Panc1 (cell line): ENCODE results near the gene C15orf62. TPM values are rescaled to one million over a fixed set of nuclear protein-coding genes. Genes with fewer than 3 reads are reported as not detected.

Source experiments
- ATAC-seq: fragments of 200-7000 bp; cut with Tn5 transposase; 2 replicates; pipeline ENCODE4 v1.9.1; 2020; ENCODE audit warnings: mild to moderate bottlenecking, moderate library complexity
- BruUV-seq: library from RNA; stranded (reverse); fragments of 400-500 nt; replicated peaks from 2 replicates; lab custom pipeline; 2021; lab: Mats Ljungman, UMichigan
- CTCF ChIA-PET: fragments of 300-600 bp; sonication (Branson Sonifier 250); formaldehyde crosslinking; loops from one replicate; lab custom pipeline; 2022; ENCODE audit warnings: antibody characterized with exemption; lab: Charles Lee
- POLR2A ChIA-PET: fragments of 300-600 bp; sonication (Branson Sonifier 250); formaldehyde crosslinking; loops from one replicate; lab custom pipeline; 2022; ENCODE audit warnings: antibody characterized with exemption; lab: Charles Lee
- DNase-seq: peaks from one replicate; pipeline ENCODE4 v3.0.0-alpha.2; 2010; ENCODE audit warnings: low read depth, low spot score
- H3K27ac ChIP-seq: 2 replicates; pipeline ENCODE4 v1.5.1; 2011; ENCODE audit warnings: mild to moderate bottlenecking, low read length, inconsistent platforms
- H3K27me3 ChIP-seq: fragments of 200-500 bp; sonication (Bioruptor generic); 2 replicates; pipeline ENCODE4 v1.6.0; 2014; ENCODE audit warnings: low read length, inconsistent platforms; ENCODE audit not compliant: control insufficient read depth, insufficient read depth
- H3K36me3 ChIP-seq: fragments of 200-500 bp; sonication (Bioruptor generic); 2 replicates; pipeline ENCODE4 v1.5.1; 2014; ENCODE audit warnings: inconsistent platforms, mild to moderate bottlenecking, low read length, moderate library complexity; ENCODE audit not compliant: control insufficient read depth, insufficient read depth
- H3K4me1 ChIP-seq: 2 replicates; pipeline ENCODE4 v1.5.1; 2011; ENCODE audit warnings: inconsistent platforms, mild to moderate bottlenecking, low read length, moderate library complexity; ENCODE audit not compliant: control insufficient read depth, insufficient read depth
- H3K4me3 ChIP-seq, 2 experiments: 2 replicates each; pipeline ENCODE4 v1.5.1; 2011 to 2012; ENCODE audit warnings: low read depth in 2 of 2, low read length in 2 of 2, mild to moderate bottlenecking in 2 of 2, inconsistent platforms in 1 of 2, moderate library complexity in 1 of 2
- H3K9me3 ChIP-seq: fragments of 200-500 bp; sonication (Bioruptor generic); 2 replicates; pipeline ENCODE4 v1.5.1; 2014; ENCODE audit warnings: low read depth, mild to moderate bottlenecking, inconsistent platforms, low read length, moderate library complexity; ENCODE audit not compliant: control insufficient read depth, insufficient read depth
- POLR2AphosphoS5 ChIP-seq: IDR thresholded peaks from 2 replicates; pipeline ENCODE4 v1.6.1; 2012; ENCODE audit warnings: mild to moderate bottlenecking, low read depth, low read length, moderate library complexity
- SIN3A ChIP-seq: IDR thresholded peaks from 2 replicates; pipeline ENCODE4 v1.6.1; 2012; ENCODE audit warnings: low read depth, mild to moderate bottlenecking, low read length, moderate library complexity, borderline replicate concordance; ENCODE audit not compliant: insufficient read depth
- TCF7L2 ChIP-seq: IDR thresholded peaks from 2 replicates; pipeline ENCODE4 v1.6.1; 2011; ENCODE audit warnings: mild to moderate bottlenecking, low read depth, low read length, inconsistent platforms
- in situ Hi-C: cut with HindIII; loops from 2 replicates; pipeline ENCODE4 v1.10.0; 2016; ENCODE audit warnings: low sequenced_read_pairs, low pct_unique_long_range_greater_than_20kb
- intact Hi-C: fragments of 100-400 bp; cut with micrococcal nuclease; formaldehyde crosslinking; loops from one replicate; pipeline ENCODE4 v1.10.0; 2022; ENCODE audit not compliant: unreplicated experiment
- total RNA-seq: library from RNA; stranded (reverse); gene quantifications from one replicate; pipeline ENCODE4 v1.2.1, GENCODE V29; 2021; ENCODE audit not compliant: unreplicated experiment
- TF ChIP-seq, protein P1 (sequence below), 2 experiments: IDR thresholded peaks; 2 replicates each; pipeline ENCODE4 v1.6.1; 2011 to 2012; ENCODE audit warnings: low read depth in 2 of 2, control low read depth in 1 of 2, low read length in 1 of 2, mild to moderate bottlenecking in 1 of 2, moderate library complexity in 1 of 2; ENCODE audit not compliant: insufficient read depth in 1 of 2
- TF ChIP-seq, protein P2 (sequence below): fragments of 450-650 bp; IDR thresholded peaks from 2 replicates; pipeline ENCODE4 v1.5.1; 2017; ENCODE audit warnings: mild to moderate bottlenecking

C15orf62 gene
- total RNA-seq, 1 experiment from 2014 or later, result 0.33 TPM

DNA sequence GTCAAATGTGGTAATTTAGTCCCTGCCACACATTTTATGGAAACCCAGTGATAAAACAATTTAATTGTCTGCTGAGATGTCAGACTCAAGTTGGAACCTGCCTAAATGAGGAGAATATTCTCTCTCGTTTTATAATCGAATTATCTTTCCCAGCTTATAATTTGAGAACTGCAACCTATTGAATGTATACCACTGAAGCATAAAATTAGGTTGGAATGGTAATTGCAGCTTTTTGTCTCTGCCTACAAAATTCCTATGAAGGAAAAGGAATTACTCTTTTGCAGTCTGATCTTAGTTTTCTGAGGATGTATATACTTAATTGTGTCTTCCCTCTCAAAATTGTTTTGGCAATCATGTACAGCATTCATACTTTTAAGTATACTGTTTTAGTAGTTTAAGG, 45.9 kb upstream of the C15orf62 start:
- in situ Hi-C loops, result no loop called here

DNA sequence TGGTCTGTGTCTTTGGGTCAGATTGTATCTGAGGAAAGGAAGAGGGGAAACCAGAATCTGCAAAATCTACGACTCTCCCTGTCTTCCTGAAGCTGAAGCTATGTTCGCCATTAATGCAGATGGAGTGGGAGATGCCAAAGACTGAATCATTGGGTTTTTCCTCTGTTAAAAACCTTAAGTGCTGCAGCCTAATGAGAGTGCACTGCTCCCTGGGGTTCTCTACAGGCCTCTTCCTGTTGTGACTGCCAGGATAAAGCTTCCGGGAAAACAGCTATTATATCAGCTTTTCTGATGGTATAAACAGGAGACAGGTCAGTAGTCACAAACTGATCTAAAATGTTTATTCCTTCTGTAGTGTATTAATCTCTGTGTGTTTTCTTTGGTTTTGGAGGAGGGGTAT, 38.7 kb upstream of the C15orf62 start:
- ChIA-PET CTCF (no interaction called here), POLR2A (no interaction called here)
- ATAC-seq, result no peak
- intact Hi-C loops (no loop called here), in situ Hi-C loops (no loop called here)
- peaks cover 5% of the 10 kb centered on the region; the same call in 1 of the 2 replicates for H3K36me3 ChIP-seq
- H3K4me3 ChIP-seq, result no peak overlapping the region
- H3K4me1 ChIP-seq, result no peaks in the 10 kb centered on the region
- no peaks in the 10 kb centered on the region for H3K9me3 ChIP-seq
- no peak for DNase-seq
- no peak overlapping the region for H3K27ac ChIP-seq
- TF ChIP-seq TCF7L2 (no peak), POLR2AphosphoS5 (no peak)
- TF ChIP-seq, protein P1, sequence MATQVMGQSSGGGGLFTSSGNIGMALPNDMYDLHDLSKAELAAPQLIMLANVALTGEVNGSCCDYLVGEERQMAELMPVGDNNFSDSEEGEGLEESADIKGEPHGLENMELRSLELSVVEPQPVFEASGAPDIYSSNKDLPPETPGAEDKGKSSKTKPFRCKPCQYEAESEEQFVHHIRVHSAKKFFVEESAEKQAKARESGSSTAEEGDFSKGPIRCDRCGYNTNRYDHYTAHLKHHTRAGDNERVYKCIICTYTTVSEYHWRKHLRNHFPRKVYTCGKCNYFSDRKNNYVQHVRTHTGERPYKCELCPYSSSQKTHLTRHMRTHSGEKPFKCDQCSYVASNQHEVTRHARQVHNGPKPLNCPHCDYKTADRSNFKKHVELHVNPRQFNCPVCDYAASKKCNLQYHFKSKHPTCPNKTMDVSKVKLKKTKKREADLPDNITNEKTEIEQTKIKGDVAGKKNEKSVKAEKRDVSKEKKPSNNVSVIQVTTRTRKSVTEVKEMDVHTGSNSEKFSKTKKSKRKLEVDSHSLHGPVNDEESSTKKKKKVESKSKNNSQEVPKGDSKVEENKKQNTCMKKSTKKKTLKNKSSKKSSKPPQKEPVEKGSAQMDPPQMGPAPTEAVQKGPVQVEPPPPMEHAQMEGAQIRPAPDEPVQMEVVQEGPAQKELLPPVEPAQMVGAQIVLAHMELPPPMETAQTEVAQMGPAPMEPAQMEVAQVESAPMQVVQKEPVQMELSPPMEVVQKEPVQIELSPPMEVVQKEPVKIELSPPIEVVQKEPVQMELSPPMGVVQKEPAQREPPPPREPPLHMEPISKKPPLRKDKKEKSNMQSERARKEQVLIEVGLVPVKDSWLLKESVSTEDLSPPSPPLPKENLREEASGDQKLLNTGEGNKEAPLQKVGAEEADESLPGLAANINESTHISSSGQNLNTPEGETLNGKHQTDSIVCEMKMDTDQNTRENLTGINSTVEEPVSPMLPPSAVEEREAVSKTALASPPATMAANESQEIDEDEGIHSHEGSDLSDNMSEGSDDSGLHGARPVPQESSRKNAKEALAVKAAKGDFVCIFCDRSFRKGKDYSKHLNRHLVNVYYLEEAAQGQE (IDR thresholded peaks at IDR 0.05; ENCODE audit: insufficient read depth in 1 of 2, low read depth in 2 of 2, low read length in 1 of 2), result no peak
- BruUV-seq, result no TSS peak
- no peaks in the 10 kb centered on the region for H3K27me3 ChIP-seq

More for the DNA sequence above, 45.9 kb upstream of the C15orf62 start:
- TF ChIP-seq TCF7L2, result no peak
- TF ChIP-seq SIN3A, result no peak
- TF ChIP-seq, protein P2, sequence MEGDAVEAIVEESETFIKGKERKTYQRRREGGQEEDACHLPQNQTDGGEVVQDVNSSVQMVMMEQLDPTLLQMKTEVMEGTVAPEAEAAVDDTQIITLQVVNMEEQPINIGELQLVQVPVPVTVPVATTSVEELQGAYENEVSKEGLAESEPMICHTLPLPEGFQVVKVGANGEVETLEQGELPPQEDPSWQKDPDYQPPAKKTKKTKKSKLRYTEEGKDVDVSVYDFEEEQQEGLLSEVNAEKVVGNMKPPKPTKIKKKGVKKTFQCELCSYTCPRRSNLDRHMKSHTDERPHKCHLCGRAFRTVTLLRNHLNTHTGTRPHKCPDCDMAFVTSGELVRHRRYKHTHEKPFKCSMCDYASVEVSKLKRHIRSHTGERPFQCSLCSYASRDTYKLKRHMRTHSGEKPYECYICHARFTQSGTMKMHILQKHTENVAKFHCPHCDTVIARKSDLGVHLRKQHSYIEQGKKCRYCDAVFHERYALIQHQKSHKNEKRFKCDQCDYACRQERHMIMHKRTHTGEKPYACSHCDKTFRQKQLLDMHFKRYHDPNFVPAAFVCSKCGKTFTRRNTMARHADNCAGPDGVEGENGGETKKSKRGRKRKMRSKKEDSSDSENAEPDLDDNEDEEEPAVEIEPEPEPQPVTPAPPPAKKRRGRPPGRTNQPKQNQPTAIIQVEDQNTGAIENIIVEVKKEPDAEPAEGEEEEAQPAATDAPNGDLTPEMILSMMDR, result no peak
- no peak for TF ChIP-seq POLR2AphosphoS5
- TF ChIP-seq, protein P1 (IDR thresholded peaks at IDR 0.05; ENCODE audit: insufficient read depth in 1 of 2, low read depth in 2 of 2, low read length in 1 of 2), result no peak
- no peak for DNase-seq
- Histone ChIP-seq H3K36me3 (no peaks in the 10 kb centered on the region), H3K4me1 (no peaks in the 10 kb centered on the region), H3K4me3 (no peak overlapping the region), H3K27me3 (no peaks in the 10 kb centered on the region), H3K9me3 (no peaks in the 10 kb centered on the region), H3K27ac (no peak overlapping the region)
- BruUV-seq, result no TSS peak
- no peak for ATAC-seq
- intact Hi-C loops, result no loop called here
- ChIA-PET POLR2A (no interaction called here), CTCF (no interaction called here)
